H1 (cell line): ENCODE data around the gene CRYGN. TPM values are rescaled to one million over a fixed set of nuclear protein-coding genes. Genes with fewer than 3 reads are reported as not detected.

Experiments used
- CTCF ChIA-PET: fragments of 300-600 bp; sonication (Branson Sonifier 250); formaldehyde crosslinking; loops from one replicate; lab custom pipeline; 2021; ENCODE audit not compliant: partially characterized antibody; lab: Charles Lee
- POLR2A ChIA-PET: fragments of 300-600 bp; sonication (Branson Sonifier 250); formaldehyde crosslinking; loops from one replicate; lab custom pipeline; 2021; ENCODE audit warnings: inconsistent platforms; ENCODE audit not compliant: partially characterized antibody; lab: Charles Lee
- DNase-seq, 2 experiments: peaks; one replicate each; pipeline versions ENCODE4 v3.0.0 to v3.0.0-alpha.2; 2010 to 2022; ENCODE audit warnings: low spot score in 2 of 2, low read depth in 1 of 2, mixed read lengths in 1 of 2
- FAIRE-seq: peaks from 2 replicates; lab custom pipeline; 2011; peaks lifted over from hg19 to GRCh38; lab: Jason Lieb, UNC
- H2AFZ ChIP-seq: 2 replicates; pipeline ENCODE4 v1.8.1; 2012; ENCODE audit warnings: low read length, inconsistent platforms
- H2AK5ac ChIP-seq: 2 replicates; pipeline ENCODE4 v1.6.1; 2013; ENCODE audit warnings: low read depth, low read length
- H2BK120ac ChIP-seq: replicated peaks from 2 replicates; pipeline ENCODE3; 2013; ENCODE audit warnings: low read depth, low read length, inconsistent platforms
- H2BK12ac ChIP-seq: 2 replicates; pipeline ENCODE4 v1.6.1; 2013; ENCODE audit warnings: low read depth, low read length
- H2BK15ac ChIP-seq: 2 replicates; pipeline ENCODE4 v1.6.1; 2013; ENCODE audit warnings: low read length
- H2BK20ac ChIP-seq: 2 replicates; pipeline ENCODE4 v1.6.1; 2013; ENCODE audit warnings: low read length
- H2BK5ac ChIP-seq: 2 replicates; pipeline ENCODE4 v1.6.1; 2013; ENCODE audit warnings: low read depth, low read length
- H3K14ac ChIP-seq: 2 replicates; pipeline ENCODE4 v1.6.1; 2013; ENCODE audit warnings: inconsistent platforms; ENCODE audit not compliant: insufficient read length
- H3K18ac ChIP-seq: 2 replicates; pipeline ENCODE4 v1.6.1; 2013; ENCODE audit warnings: low read length; ENCODE audit errors: extremely low read depth
- H3K23ac ChIP-seq: 2 replicates; pipeline ENCODE4 v1.6.1; 2013; ENCODE audit warnings: inconsistent platforms; ENCODE audit not compliant: insufficient read length
- H3K23me2 ChIP-seq: 2 replicates; pipeline ENCODE4 v1.6.1; 2013; ENCODE audit warnings: low read depth, low read length
- H3K27ac ChIP-seq: 2 replicates; pipeline ENCODE4 v1.6.1; 2011; ENCODE audit warnings: low read depth, low read length, inconsistent platforms
- H3K27me3 ChIP-seq, 4 experiments: replicated peaks in 1 of 4; 1 replicate in 1 of 4; 2 replicates in 3 of 4; pipeline versions ENCODE4 v1.6.1 to v1.8.1; 2011 to 2013; ENCODE audit warnings: low read length in 3 of 4, mild to moderate bottlenecking in 3 of 4, inconsistent platforms in 2 of 4, mixed read lengths in 2 of 4, moderate library complexity in 1 of 4; ENCODE audit not compliant: control insufficient read depth in 3 of 4, insufficient read depth in 3 of 4; ENCODE audit errors: extremely low read depth in 1 of 4
- H3K36me3 ChIP-seq, 4 experiments: 2 replicates each; pipeline versions ENCODE4 v1.6.1 to v1.8.1; 2011 to 2013; ENCODE audit warnings: mild to moderate bottlenecking in 4 of 4, low read length in 3 of 4, moderate library complexity in 2 of 4, control low read depth in 1 of 4, inconsistent platforms in 1 of 4; ENCODE audit not compliant: insufficient read depth in 4 of 4, control insufficient read depth in 2 of 4
- H3K4ac ChIP-seq: replicated peaks from 2 replicates; pipeline ENCODE3; 2013; ENCODE audit warnings: low read length, low read depth, mixed read lengths, inconsistent platforms; ENCODE audit not compliant: insufficient read length
- H3K4me1 ChIP-seq, 4 experiments: replicated peaks in 1 of 4; 1 replicate in 1 of 4; 2 replicates in 3 of 4; pipeline versions ENCODE4 v1.6.1 to v1.8.1; 2011 to 2013; ENCODE audit warnings: low read length in 3 of 4, inconsistent platforms in 2 of 4, mixed read lengths in 1 of 4; ENCODE audit not compliant: insufficient read depth in 4 of 4, control insufficient read depth in 3 of 4
- H3K4me2 ChIP-seq, 2 experiments: 2 replicates each; pipeline versions ENCODE4 v1.6.1 to v1.8.1; 2011 to 2013; ENCODE audit warnings: low read depth in 2 of 2, low read length in 2 of 2, control low read depth in 1 of 2, inconsistent platforms in 1 of 2, mild to moderate bottlenecking in 1 of 2; ENCODE audit not compliant: insufficient read depth in 1 of 2
- H3K4me3 ChIP-seq, 4 experiments: fragments of 200-600, 300-600 bp in 1 of 4; sonication (generic), shearing (Covaris generic), sonication (Bioruptor Twin) in 1 of 4; 2 replicates each; pipeline versions ENCODE4 v1.5.1 to v1.8.1; 2011 to 2016; ENCODE audit warnings: low read length in 4 of 4, low read depth in 3 of 4, control low read depth in 2 of 4, inconsistent platforms in 2 of 4, mild to moderate bottlenecking in 2 of 4, mixed read lengths in 1 of 4, moderate library complexity in 1 of 4; ENCODE audit not compliant: insufficient read depth in 2 of 4; ENCODE audit errors: extremely low read depth in 1 of 4
- H3K56ac ChIP-seq: replicated peaks from 2 replicates; pipeline ENCODE3; 2013; ENCODE audit warnings: low read depth, mild to moderate bottlenecking, mixed read lengths, low read length, inconsistent platforms; ENCODE audit not compliant: insufficient read length
- H3K79me1 ChIP-seq: 2 replicates; pipeline ENCODE4 v1.6.1; 2013; ENCODE audit warnings: low read depth, low read length, control low read depth
- H3K79me2 ChIP-seq, 2 experiments: 2 replicates each; pipeline versions ENCODE4 v1.6.1 to v1.8.1; 2012 to 2013; ENCODE audit warnings: low read length in 2 of 2, mild to moderate bottlenecking in 2 of 2, inconsistent platforms in 1 of 2; ENCODE audit not compliant: insufficient read depth in 2 of 2, control insufficient read depth in 1 of 2
- H3K9ac ChIP-seq, 4 experiments: replicated peaks in 1 of 4; 1 replicate in 1 of 4; 2 replicates in 3 of 4; pipeline versions ENCODE4 v1.6.1 to v1.8.1; 2011 to 2013; ENCODE audit warnings: low read depth in 3 of 4, low read length in 3 of 4, control low read depth in 2 of 4, mild to moderate bottlenecking in 2 of 4, moderate library complexity in 2 of 4, inconsistent platforms in 1 of 4; ENCODE audit errors: extremely low read depth in 1 of 4
- H3K9me3 ChIP-seq, 2 experiments: 2 replicates each; pipeline versions ENCODE4 v1.6.1 to v1.8.1; 2012 to 2013; ENCODE audit warnings: mild to moderate bottlenecking in 2 of 2, moderate library complexity in 2 of 2, control low read depth in 1 of 2, inconsistent platforms in 1 of 2, low read depth in 1 of 2, low read length in 1 of 2, mixed read lengths in 1 of 2; ENCODE audit not compliant: insufficient read depth in 2 of 2
- H4K20me1 ChIP-seq, 2 experiments: replicated peaks in 1 of 2; 2 replicates each; pipeline versions ENCODE3 to v1.8.1; 2011 to 2013; ENCODE audit warnings: inconsistent platforms in 2 of 2, low read length in 2 of 2, mild to moderate bottlenecking in 1 of 2; ENCODE audit not compliant: insufficient read depth in 2 of 2, control insufficient read depth in 1 of 2
- H4K5ac ChIP-seq: 2 replicates; pipeline ENCODE4 v1.6.1; 2013; ENCODE audit warnings: low read length, low read depth, mixed read lengths, inconsistent platforms; ENCODE audit not compliant: insufficient read length
- H4K8ac ChIP-seq: 2 replicates; pipeline ENCODE4 v1.8.0; 2013; ENCODE audit warnings: mild to moderate bottlenecking, moderate library complexity, low read length, inconsistent platforms; ENCODE audit not compliant: insufficient read depth; ENCODE audit errors: extremely low read depth
- H4K91ac ChIP-seq: replicated peaks from 2 replicates; pipeline ENCODE3; 2013; ENCODE audit warnings: low read length, mixed read lengths, inconsistent platforms; ENCODE audit not compliant: insufficient read length
- CBX5 ChIP-seq: fragments of 300-800, 300-1000 bp; sonication (generic); IDR thresholded peaks from 2 replicates; pipeline ENCODE4 v1.7.1; 2016; ENCODE audit warnings: antibody characterized with exemption, low read length, low read depth
- NRF1 ChIP-seq: IDR thresholded peaks from 2 replicates; pipeline ENCODE4 v1.6.1; 2011; ENCODE audit warnings: mild to moderate bottlenecking, low read depth, low read length, improper control_type of control experiment
- WGBS, 2 experiments: shearing (Covaris generic) in 1 of 2; methylation state at CpG; one replicate each; pipeline versions ENCODE4 v1.1.6 to v1.1.7; 2013 to 2015; ENCODE audit warnings: low lambda C conversion rate in 2 of 2, mixed read lengths in 2 of 2, inconsistent platforms in 1 of 2, low coverage in 1 of 2, missing lambda C conversion rate in 1 of 2; ENCODE audit not compliant: insufficient replicate concordance in 2 of 2, insufficient coverage in 1 of 2, insufficient read length in 1 of 2; ENCODE audit errors: extremely low coverage in 1 of 2, missing lambda C conversion rate in 1 of 2; 5-methylcytosine and 5-hydroxymethylcytosine counted together
- polyA plus RNA-seq, 7 experiments: library from polyadenylated mRNA; depleted of rRNA in 3 of 7; stranded (reverse) in 5 of 7; unstranded in 2 of 7; fragments of >200 nt in 5 of 7; fragments of 200-250 nt in 2 of 7; gene quantifications; 1 replicate in 5 of 7; 2 replicates in 1 of 7; 4 replicates in 1 of 7; pipeline versions ENCODE4 v1.2.1 to v1.2.3, GENCODE V29; 2011 to 2013; ENCODE audit warnings: missing spikeins in 2 of 7, mixed read lengths in 2 of 7
- total RNA-seq: library from RNA; stranded (reverse); fragmentation: NEBNext Ultra II Directional; extraction: Animal tissue kit (Norgen Biotek cat#: 25700); gene quantifications from 2 replicates; pipeline ENCODE4 v1.2.1, GENCODE V29; 2021

CRYGN gene
- total and polyA plus RNA-seq, 2 of the 8 experiments (the other 6 are each of a cell fraction or from before 2014, with no cell fraction given): 0.98 to 1.6 TPM

- Histone ChIP-seq H2BK15ac (no peak overlapping the region), H3K14ac (no peak overlapping the region), H3K56ac (no peak overlapping the region), H2AFZ (no peak overlapping the region), H3K9me3 (peaks cover 5 to 7% of the 10 kb centered on the region in 2 experiments; a peak in 2 of 4 replicates), H3K27ac (no peak overlapping the region), H3K18ac (no peak overlapping the region), H2BK12ac (no peak overlapping the region), H3K79me2 (no peaks in the 10 kb centered on the region), H3K27me3 (no peaks in the 10 kb centered on the region), H4K8ac (no peak overlapping the region), H2BK120ac (no peak overlapping the region), H3K9ac (no peak overlapping the region), H3K4me3 (no peak overlapping the region), H4K5ac (no peak overlapping the region), H3K4me2 (no peak overlapping the region), H2BK20ac (no peak overlapping the region), H4K91ac (no peak overlapping the region), H3K23ac (no peak overlapping the region), H2BK5ac (no peak overlapping the region), H3K79me1 (no peaks in the 10 kb centered on the region), H2AK5ac (no peak overlapping the region), H4K20me1 (no peaks in the 10 kb centered on the region), H3K4me1 (peaks cover 0 to 3% (median under 1%) of the 10 kb centered on the region in 4 experiments; a peak in 2 of 7 replicates), H3K4ac (no peak overlapping the region), H3K36me3 (no peaks in the 10 kb centered on the region), H3K23me2 (no peaks in the 10 kb centered on the region)
- WGBS, 2 experiments: 92% methylated on average over 7 of the region's 7 CpGs; no CpG with 5 or more reads in 1 of the 2 experiments
- FAIRE-seq (no peak), DNase-seq (no peak)
- no peak for TF ChIP-seq NRF1
- TF ChIP-seq CBX5: no peak
- ChIA-PET POLR2A (interaction anchor here (1.2 kb wide), 1 partner anchor 12 kb away, joined by 4 read pairs; no protein-coding TSS in a partner anchor), CTCF (interaction anchor here (0.6 to 2.2 kb wide), 5 partner anchors 12 to 154 kb away, joined by 3 to 9 read pairs (median 3); partner anchors contain the start of gene CRYGN)
Observed at GRCh38 chr7:151423226-151423625, 16.7 kb downstream of the CRYGN start.
